ENCODE data around the gene TRAPPC6A.

DNA sequence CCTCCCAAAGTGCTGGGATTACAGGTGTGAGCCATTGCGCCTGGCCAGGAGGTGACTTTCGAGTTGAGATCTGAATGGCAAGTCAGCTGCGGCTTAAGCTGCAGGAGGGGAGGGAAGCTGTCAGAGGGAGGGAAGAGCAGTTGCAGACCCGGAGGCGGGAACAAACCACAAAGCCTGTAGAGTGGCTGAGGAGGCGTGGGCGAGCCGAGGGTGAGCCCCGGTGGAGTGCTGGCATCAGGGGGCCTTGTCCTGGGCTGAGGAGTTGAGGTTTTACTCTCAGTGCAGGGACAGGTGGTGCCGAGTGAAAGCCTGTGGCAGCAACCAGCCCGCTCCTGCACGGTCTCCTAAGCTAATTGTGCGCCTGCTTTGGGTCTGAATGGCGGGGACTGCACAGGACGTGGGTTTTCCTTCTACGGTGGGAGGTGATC is 60.9 kb downstream of the TRAPPC6A start:
- TF ChIP-seq POLR2A (IDR thresholded peaks at IDR 0.05; ENCODE audit: borderline replicate concordance, extremely low read depth, insufficient read depth, insufficient read length) (no peak), CTCF (IDR thresholded peaks at IDR 0.05 in 2 of 3, conservative IDR thresholded peaks at IDR 0.05 in 1 of 3; ENCODE audit: borderline replicate concordance in 1 of 3, insufficient read depth in 1 of 3, low read depth in 2 of 3, low read length in 2 of 3) (no peak)
